Middle frontal gyrus (tissue), 1 donor: Measurements from ENCODE around the gene PLAC8L1.

Experiments
- DNase-seq: peaks from one replicate; pipeline ENCODE4 v3.0.0-alpha.2; 2015; ENCODE audit warnings: low spot score; ENCODE audit errors: extremely low spot score

PLAC8L1 gene

DNA sequence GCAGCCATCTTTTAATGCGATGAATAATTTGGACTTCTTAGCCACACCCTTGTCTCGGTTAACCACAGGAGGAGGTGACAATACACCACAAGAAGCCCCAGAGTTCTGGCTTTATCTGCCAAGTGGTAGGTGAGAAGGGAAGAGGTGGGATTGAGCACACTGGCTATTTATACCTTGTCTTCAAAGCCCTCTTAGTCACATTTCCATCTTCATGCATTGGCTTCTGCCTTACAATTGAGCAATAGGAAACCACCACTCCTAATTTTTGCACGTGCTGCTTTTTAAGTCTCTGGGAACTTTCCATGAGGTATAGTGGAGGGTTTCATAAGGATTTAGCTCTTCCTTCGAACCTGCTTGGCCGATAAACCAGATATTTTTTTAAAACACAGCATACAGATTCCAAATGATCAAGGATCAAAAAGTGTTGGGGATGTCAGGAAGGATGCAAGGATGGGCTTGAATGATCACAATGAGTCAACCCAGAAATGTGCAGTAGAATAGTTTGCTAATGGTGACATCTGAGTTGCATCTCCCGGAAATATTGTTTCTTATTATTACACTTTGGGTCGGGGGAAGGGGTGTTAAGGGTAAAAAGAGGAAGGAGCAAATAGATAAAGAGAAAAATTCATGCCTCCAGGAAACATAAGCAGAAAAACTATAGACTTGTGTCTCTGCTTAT is 25.5 kb downstream of the PLAC8L1 start:
- DNase-seq, result no peak

GRCh38 chr5:146078566-146078965 is 26.8 kb downstream of the PLAC8L1 start:
- no peak for DNase-seq

- no peak for DNase-seq
These were observed 28.9 kb downstream of the PLAC8L1 start for GRCh38 chr5:146076455-146076854.

DNA sequence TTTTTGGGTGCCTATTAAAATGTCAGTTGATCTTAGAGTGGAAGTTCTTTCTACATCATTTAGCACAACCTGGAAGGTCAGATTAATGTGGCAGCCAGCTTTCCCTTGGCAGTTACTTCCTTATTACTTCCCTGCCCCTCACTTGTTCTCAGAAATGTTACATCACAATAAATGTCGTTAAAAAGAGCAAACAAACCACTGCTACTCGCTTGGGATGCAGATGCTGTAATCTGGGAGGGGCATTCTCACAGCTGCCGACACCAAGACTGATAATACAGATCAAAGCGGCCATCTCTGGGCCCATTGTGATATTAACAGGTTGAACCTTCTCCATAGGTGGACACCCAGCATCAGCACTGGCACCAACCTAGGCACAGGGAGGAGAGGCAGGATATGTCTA is 29.3 kb downstream of the PLAC8L1 start:
- DNase-seq, result no peak

- DNase-seq, result no peak
These were observed 32.0 kb downstream of the PLAC8L1 start for GRCh38 chr5:146073239-146073900.

DNA sequence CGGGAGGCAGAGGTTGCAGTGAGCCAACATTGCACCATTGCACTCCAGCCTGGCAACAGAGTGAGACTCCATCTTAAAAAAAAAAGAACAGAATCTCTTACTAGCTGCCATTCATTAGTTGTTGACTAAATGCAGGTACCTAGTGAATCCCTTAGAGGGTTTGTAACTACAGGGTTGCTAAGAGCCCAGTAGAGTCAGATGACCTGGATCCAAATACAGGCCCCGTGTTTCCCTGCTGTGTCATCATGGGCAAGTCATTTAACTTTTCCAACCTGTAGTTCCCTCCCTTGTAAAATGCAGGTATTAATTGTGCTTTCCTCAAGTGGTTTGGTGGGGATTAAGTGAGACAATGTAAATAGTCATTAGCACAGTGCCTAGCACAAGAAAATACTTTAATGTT is 32.8 kb downstream of the PLAC8L1 start:
- no peak for DNase-seq

- no peak for DNase-seq
These were observed 34.2 kb downstream of the PLAC8L1 start for GRCh38 chr5:146071171-146071570.

DNA sequence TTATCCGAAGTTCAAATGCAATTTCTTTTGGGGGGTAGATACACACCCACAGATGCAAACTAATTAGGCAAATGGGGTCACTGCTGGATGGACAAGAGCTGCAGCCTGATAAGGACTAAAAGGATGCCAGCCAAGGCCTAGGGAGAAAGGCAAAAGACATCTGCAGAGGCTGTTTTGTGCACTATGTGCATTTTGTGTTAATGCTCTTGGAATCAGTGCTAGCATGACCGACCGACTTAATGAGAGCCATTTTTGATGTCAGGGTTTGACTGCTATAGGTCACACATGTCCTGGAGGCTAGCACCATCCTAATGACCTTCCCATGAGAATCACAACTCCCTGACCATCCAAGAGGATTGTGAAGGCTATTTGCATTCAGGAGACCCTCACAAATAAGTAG is 34.6 kb downstream of the PLAC8L1 start:
- no peak for DNase-seq

- no peak for DNase-seq
These were observed 35.6 kb downstream of the PLAC8L1 start for GRCh38 chr5:146069780-146070099.

DNA sequence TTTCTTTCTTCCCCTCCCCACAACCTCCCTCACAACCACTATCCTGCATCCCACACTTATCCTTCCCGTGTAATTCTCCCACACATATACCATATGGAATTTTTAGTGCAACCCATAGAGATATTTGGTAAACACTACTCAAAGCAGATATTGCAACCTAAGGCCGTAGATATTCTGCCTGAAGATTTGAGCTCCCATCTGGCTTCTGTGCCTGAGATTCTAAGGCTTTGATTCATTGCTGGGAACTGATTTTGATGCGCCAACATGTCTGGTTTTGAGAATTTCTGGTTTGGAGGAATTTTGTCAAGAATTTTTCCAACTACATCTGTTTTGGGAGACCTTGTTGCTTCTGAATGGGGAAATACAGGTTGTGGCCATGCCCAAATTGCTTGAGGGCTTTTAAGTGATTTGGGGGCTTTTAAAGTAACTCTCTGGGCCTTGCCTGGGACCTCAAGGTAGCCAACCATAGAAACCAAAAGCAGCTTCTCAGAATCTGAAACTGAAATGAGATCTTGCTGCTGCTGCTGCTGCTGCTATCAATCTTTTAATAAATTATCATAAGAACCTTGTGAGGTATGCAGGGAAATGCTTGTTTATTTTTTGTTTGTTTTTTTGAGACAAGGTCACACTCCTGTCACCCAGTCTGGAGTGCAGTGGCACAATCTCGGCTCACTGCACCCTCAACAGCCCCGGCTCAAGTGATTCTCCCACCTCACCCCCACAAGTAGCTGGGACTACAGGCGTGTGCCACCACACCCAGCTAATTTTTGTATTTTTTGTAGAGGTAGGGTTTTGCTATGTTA is 36.2 kb downstream of the PLAC8L1 start:
- no peak for DNase-seq

GRCh38 chr5:146068206-146068605 is 37.2 kb downstream of the PLAC8L1 start:
- no peak for DNase-seq

DNA sequence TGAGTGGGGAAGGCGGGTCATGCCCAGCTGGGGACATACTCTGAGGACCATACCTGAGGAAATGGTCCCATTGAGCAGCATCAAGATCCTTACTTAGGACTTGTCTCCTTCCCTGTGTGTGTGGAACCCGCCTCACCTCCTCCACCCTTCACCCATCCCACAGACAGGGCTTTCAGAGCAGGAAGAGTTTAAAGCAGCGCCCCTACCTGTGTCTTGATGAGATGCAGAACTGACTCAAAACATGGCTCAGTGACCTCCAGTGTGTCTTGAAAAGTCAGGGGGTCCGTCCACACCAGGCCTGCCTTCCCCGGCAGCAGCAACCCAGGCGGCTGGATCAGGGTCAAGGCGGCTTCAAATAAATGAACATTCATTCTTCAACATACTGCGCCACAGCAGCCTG is 38.4 kb downstream of the PLAC8L1 start:
- DNase-seq, result no peak

GRCh38 chr5:146060221-146060585 is 45.2 kb downstream of the PLAC8L1 start:
- no peak for DNase-seq

DNA sequence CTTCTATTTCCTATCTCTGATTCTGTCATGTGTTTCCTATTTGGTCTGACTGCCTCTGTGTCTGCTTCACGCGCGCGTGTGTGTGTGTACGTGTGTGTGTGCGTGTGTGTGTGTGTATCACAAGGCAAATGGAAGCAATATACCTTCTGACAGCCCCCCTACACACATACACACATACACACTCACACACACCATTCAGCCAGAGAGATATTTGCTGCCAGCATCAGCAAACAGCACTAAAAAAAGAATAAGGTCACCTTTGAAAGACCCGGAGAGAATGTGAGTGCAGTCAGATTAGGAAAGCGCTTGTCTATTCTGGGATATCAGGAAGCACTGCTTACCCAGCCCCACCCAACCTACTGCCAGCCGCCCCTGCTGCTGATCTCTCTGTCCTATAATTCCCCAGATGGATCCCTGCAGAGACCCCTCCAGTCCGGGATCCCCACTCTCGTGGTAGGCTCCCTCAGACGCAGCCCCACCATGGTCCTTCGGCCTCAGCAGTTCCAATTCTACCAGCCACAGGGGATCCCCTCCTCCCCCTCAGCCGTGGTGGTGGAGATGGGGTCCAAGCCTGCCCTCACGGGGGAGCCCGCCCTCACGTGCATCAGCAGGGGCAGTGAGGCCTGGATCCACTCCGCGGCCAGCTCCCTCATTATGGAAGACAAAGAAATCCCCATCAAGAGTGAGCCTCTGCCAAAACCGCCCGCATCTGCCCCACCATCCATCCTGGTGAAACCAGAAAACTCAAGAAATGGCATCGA is 45.7 kb downstream of the PLAC8L1 start:
- no peak for DNase-seq

- DNase-seq, result no peak
These were observed 49.9 kb downstream of the PLAC8L1 start for GRCh38 chr5:146055432-146055831.

DNA sequence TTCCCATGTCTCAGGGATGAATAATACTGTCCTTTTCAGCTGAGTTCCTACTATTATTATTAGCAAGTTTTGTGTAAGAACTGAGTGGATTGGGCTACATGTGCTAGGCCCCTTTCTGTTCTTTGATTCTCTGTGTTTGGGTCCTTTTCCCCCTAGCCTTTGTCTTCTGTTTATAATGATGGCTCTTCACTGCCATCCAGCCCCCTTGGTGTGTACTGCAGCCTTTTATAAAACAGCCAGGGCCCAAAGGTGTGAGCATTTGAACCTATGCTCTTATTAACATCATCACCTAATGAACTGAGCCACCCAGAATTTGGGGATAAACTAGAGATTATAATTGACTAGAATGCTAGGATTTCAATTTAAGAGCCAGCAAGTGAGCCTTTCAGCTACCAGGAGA is 52.6 kb downstream of the PLAC8L1 start:
- DNase-seq, result no peak

GRCh38 chr5:146051678-146052077 is 53.7 kb downstream of the PLAC8L1 start:
- DNase-seq, result peak; percentile 31

GRCh38 chr5:146050086-146050485 is 55.3 kb downstream of the PLAC8L1 start:
- no peak for DNase-seq

- DNase-seq, result no peak
These were observed 55.7 kb downstream of the PLAC8L1 start for GRCh38 chr5:146049704-146050026.

DNA sequence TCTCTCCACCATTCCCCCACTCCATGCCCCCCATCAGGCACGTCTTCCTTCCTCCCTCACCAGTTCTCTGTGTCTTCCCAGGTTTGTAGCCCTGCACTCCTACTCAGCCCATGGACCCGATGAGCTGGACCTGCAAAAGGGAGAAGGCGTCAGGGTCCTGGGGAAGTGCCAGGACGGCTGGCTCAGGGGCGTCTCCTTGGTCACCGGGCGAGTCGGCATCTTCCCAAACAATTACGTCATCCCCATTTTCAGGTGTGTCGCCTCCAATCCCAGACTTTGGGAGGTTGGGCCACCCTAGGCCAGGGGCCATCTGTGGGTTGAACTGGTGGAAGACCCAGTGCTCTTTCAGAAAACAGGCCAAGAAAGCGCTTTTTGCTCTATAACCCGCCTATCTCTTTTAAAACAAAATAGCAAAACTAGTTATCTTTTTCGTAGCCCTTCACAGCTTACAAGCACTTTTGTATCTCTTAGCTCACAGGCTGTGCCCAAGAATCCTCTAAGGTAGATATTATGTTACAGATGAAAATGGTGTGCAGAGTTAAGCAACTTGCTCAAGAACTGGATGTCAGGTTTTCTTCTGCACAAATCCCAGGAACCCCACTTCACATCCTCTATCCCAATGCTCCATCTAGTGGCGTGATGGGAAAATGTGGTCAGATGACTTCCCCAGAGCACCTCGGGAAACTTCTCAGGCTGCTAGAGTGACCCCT is 56.2 kb downstream of the PLAC8L1 start:
- DNase-seq, result peak; percentile 57

GRCh38 chr5:146047396-146047795 is 58.0 kb downstream of the PLAC8L1 start:
- no peak for DNase-seq
